Gastrocnemius medialis (tissue), 4 donors: ENCODE measurements around the gene PCDH9.

Experiments used
- CTCF ChIP-seq, 5 experiments: fragments of 450-650 bp in 3 of 5; fragments of 200-600 bp in 2 of 5; sonication (generic) in 2 of 5; IDR thresholded peaks in 4 of 5; conservative IDR thresholded peaks in 1 of 5; 1 replicate in 4 of 5; 2 replicates in 1 of 5; pipeline ENCODE4 v1.5.1; 2016 to 2019; ENCODE audit warnings: antibody characterized with exemption in 5 of 5, mild to moderate bottlenecking in 3 of 5, moderate library complexity in 3 of 5
- POLR2A ChIP-seq, 2 donors: fragments of 450-650 bp; IDR thresholded peaks; one replicate each; pipeline ENCODE4 v1.6.1; 2017; ENCODE audit warnings: antibody characterized with exemption in 2 of 2, mild to moderate bottlenecking in 2 of 2, moderate library complexity in 2 of 2

GRCh38 chr13:66375756-66376155, 854.4 kb downstream of the PCDH9 start:
- no peak for TF ChIP-seq CTCF (IDR thresholded peaks at IDR 0.05 in 4 of 5, conservative IDR thresholded peaks at IDR 0.05 in 1 of 5)
- TF ChIP-seq POLR2A (IDR thresholded peaks at IDR 0.05), result no peak
